Fibroblast of skin of left biceps (primary cell): ENCODE data around the gene DAPK1.

Source experiments
- DNase-seq, 2 experiments: peaks; one replicate each; pipeline ENCODE4 v3.0.0-alpha.2; 2013; ENCODE audit warnings: low read depth in 2 of 2

Gene DAPK1

DNA sequence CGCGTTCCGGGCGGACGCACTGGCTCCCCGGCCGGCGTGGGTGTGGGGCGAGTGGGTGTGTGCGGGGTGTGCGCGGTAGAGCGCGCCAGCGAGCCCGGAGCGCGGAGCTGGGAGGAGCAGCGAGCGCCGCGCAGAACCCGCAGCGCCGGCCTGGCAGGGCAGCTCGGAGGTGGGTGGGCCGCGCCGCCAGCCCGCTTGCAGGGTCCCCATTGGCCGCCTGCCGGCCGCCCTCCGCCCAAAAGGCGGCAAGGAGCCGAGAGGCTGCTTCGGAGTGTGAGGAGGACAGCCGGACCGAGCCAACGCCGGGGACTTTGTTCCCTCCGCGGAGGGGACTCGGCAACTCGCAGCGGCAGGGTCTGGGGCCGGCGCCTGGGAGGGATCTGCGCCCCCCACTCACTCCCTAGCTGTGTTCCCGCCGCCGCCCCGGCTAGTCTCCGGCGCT lies at the start of gene DAPK1:
Gene DAPK1 (plus strand): TSS at position 264 of the 442 bp plus-strand sequence. CDS start 1,211 bp downstream, outside the sequence.
- DNase-seq, result no peak

DNA sequence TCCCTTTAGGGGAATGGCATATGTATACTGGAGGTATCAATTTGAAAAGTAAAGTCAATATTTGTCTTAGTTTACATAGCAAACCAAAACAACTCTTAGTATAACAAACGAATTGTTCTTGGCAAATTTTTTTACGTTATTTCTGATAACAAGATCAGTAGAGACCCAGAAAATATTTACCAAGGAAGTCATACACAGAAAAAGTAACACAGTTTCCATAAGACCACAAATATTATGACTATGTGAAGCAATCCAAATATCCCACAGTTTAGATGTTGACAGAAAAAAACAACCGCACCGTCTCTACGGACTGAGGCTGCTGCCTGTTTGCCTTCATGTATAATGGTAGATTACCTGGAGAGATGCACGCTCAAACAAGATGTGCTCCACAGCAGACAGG lies 46.5 kb upstream of the DAPK1 start:
- no peak for DNase-seq

GRCh38 chr9:87455407-87455806 lies 42.3 kb upstream of the DAPK1 start:
- DNase-seq, result no peak

DNA sequence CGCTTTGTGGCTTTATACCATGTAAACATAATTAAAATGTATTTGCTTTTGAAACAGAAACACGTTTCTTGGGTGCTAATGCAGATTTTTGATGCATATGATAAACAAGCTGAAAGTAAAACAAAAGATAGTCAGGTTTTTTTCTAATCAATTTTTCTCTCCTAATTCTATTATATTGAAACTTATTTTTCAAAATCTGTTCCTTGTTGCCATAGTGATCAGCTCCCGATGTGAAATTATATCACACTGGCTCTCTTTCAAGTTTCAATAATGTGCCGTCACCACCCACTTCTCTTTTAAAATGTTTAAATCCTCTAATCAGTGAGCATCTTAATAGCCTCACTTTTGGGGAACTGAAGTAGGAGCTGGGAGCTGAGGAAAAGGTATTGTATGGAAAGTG lies 36.4 kb upstream of the DAPK1 start:
- DNase-seq, result no peak

- DNase-seq, result no peak
Measured at GRCh38 chr9:87464110-87464991, 33.3 kb upstream of the DAPK1 start.

DNA sequence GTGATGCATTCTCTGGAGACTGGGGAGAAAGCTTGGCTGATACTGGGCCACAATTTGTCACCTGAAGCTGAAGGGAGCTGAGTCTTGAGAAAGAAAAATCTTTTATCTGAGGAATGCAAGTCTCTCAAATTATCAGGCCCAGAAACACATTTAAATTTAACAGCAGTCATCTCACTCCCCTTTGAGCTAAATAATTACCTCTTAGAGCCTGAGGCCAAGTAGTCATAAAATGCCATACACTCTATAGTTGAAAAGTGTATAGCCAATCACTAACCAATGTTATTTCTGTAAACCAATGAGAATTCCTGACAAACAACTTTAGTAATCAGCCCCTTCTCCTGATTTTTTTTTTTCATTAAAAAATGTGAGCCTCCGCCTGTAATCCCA lies 32.7 kb upstream of the DAPK1 start:
- no peak for DNase-seq

GRCh38 chr9:87465816-87466215 lies 31.9 kb upstream of the DAPK1 start:
- no peak for DNase-seq

- no peak for DNase-seq
Measured at GRCh38 chr9:87467187-87467586, 30.5 kb upstream of the DAPK1 start.

DNA sequence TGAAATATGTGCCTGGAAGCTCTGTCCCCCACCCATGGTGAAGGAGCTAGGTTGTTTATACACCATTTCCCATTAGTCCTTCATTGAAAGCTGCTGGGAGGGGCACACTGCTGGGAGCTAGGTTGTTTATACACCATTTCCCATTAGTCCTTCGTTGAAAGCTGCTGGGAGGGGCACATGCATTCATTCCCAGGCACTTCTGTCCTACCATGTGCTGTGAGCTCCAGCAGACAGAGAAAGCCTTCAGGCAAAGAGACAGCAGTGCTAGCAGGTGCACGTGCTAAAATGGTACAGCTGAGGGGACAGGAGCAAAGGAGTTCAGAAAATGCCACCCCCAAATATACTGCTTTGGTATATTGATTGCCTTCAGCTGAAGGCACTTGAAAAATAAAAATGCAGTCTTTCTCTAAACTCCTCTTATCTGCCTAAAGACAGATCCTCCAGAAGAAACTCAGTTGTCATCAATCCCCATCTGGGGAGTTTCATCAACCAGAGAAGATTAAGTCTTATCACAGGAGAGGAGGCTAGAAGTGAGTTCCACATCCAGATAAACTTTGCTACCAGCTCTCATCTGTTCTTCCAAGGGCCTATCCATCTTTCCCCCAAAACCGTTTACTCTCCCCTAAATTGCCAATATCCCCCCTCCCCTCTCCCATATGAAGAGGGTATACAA lies 27.7 kb upstream of the DAPK1 start:
- DNase-seq, result no peak

GRCh38 chr9:87471746-87472145 lies 25.9 kb upstream of the DAPK1 start:
- DNase-seq, result no peak

DNA sequence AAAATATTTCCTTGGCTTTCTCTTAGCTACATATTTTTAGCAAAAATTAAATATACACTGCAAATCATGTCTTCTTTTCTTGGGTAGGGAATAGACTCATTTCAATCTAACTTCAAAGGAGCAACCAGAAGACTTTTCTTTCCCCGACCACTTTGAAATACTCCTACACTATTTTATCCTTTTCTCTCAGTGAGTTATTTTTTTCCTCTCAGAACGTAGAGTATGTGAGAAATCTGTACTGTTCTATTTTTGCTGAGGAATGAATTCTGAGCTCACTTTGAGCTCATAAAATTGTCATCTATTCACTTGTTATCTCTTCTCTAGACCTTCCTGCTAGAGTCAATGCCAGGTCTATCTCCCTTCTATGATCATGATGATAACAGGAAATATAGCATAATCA lies 22.2 kb upstream of the DAPK1 start:
- no peak for DNase-seq

GRCh38 chr9:87478226-87478992 lies 19.3 kb upstream of the DAPK1 start:
- DNase-seq, result no peak

DNA sequence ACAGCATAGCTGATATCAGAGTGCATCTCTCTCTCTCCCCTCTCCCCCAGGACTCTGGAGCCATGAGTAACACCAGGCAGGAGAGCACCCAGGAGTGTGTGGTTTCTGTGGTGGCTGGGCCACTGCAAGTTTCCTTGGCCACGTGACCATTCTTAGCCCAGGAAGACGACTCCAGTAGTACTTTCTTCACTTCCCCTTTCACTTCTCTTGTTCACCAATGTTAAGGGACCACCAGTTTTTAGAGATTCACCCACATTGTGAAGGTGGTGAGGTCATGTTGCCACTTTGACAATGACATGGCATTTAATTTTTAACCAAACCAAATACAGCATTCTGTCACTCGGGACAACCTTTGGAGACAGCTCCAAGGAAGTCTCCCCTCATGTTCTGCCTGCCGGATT lies 17.9 kb upstream of the DAPK1 start:
- no peak for DNase-seq

GRCh38 chr9:87481890-87482855 lies 15.5 kb upstream of the DAPK1 start:
- DNase-seq, result no peak

- DNase-seq, result no peak
Measured at GRCh38 chr9:87490225-87490624, 7.4 kb upstream of the DAPK1 start.

GRCh38 chr9:87490907-87491306 lies 6.8 kb upstream of the DAPK1 start:
- no peak for DNase-seq

DNA sequence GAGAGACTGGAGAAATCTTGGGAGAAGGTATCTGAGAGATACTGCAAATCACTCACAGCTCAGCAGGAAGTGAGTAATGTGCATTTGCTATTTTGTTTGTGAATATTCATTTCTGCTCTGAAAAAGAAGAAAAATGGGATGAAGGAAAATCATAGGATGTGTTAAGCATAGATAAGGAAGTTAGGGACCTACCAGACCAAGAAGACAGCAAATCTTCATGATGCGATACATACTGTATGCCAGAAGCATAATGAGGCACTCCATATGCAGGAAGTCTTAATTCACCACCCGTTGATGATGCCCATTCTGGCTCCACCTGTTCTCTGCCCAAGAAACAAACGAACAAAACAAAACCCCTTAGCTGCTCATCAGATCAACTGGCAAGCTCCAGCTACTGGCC lies 6.1 kb upstream of the DAPK1 start:
- DNase-seq, result no peak

DNA sequence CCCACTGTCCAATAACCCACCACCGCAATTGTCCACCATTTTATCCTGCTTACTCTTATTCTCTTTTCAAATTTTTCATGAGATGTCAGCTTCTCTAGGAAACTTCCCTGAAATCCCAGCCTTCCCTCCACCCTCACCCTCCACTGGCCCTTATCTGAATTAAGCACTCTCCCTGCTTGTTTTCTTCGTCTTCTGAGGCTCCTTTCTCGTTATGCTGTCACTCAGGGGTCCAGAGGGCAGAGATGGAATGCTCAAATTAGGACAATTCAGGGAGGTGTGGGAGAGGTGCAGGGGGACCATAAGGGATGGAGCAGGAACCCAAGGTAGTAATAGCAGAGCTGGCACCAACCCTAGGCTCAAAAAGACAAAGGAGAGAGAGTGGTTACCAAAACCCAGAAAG lies 5.0 kb upstream of the DAPK1 start:
- no peak for DNase-seq

GRCh38 chr9:87494970-87495471 lies 2.6 kb upstream of the DAPK1 start:
- DNase-seq, result no peak

GRCh38 chr9:87497080-87497603 lies 525 bp upstream of the DAPK1 start:
- no peak for DNase-seq
